Neural crest cell (in vitro differentiated cells): ENCODE data around the gene IL12RB1. TPM values are rescaled to one million over a fixed set of nuclear protein-coding genes. Genes with fewer than 3 reads are reported as not detected.
A peak's percentile ranks its signal among the peaks of the same experiment; 100 is the strongest.

ENCODE experiments used
- DNase-seq: peaks from one replicate; pipeline ENCODE4 v3.0.0; 2021; ENCODE audit warnings: low read depth, mixed read lengths, low spot score
- H3K27ac Mint-ChIP-seq: one replicate; pipeline ENCODE4 v1.8.0; 2021; ENCODE audit warnings: mild to moderate bottlenecking, mixed read lengths; ENCODE audit not compliant: unreplicated experiment
- H3K27me3 Mint-ChIP-seq: 2 replicates; pipeline ENCODE4 v1.8.0; 2021; ENCODE audit warnings: low read depth, mild to moderate bottlenecking, mixed read lengths
- H3K36me3 Mint-ChIP-seq: 2 replicates; pipeline ENCODE4 v1.8.0; 2021; ENCODE audit warnings: low read depth, mild to moderate bottlenecking, mixed read lengths
- H3K4me1 Mint-ChIP-seq: 2 replicates; pipeline ENCODE4 v1.8.0; 2021; ENCODE audit warnings: mixed read lengths
- H3K4me3 Mint-ChIP-seq: one replicate; pipeline ENCODE4 v1.8.0; 2021; ENCODE audit warnings: mild to moderate bottlenecking, mixed read lengths
- H3K9me3 Mint-ChIP-seq: 2 replicates; pipeline ENCODE4 v1.8.0; 2021; ENCODE audit warnings: mixed read lengths
- total RNA-seq: library from RNA; stranded (reverse); gene quantifications from 2 replicates; pipeline ENCODE4 v1.2.1, GENCODE V29; 2021
- TF ChIP-seq, protein P1 (sequence below): fragments of 200-600 bp; sonication (generic); conservative IDR thresholded peaks from 2 replicates; pipeline ENCODE4 v1.5.0; 2021; ENCODE audit warnings: antibody characterized with exemption, mild to moderate bottlenecking

Gene IL12RB1
- total RNA-seq, 1 donor from 2014 or later: not detected

DNA sequence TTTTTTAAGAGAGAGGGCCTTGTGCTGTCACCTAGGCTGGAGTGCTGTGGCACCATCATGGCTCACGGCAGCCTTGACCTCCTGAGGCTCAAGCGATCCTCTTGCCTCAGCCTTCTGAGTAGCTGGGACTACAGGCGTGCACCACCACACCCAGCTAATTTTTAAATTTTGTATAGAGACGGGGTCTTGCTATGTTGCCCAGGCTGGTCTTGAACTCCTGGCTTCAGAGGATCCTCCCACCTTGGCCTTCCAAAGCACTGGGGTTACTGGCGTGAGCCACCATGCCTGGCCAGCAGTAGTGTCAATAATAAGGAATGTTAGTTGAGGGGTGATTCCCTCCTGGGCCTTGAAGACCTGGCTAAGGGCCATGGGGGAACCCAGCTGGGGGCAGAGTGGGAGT, 34.4 kb upstream of the IL12RB1 start:
- DNase-seq: no peak
- Mint-ChIP-seq H3K36me3 (no peaks in the 10 kb centered on the region), H3K9me3 (no peaks in the 10 kb centered on the region), H3K4me3 (no peak overlapping the region), H3K27me3 (no peaks in the 10 kb centered on the region), H3K4me1 (peaks cover 28% of the 10 kb centered on the region), H3K27ac (no peak overlapping the region)
- TF ChIP-seq, protein P1, sequence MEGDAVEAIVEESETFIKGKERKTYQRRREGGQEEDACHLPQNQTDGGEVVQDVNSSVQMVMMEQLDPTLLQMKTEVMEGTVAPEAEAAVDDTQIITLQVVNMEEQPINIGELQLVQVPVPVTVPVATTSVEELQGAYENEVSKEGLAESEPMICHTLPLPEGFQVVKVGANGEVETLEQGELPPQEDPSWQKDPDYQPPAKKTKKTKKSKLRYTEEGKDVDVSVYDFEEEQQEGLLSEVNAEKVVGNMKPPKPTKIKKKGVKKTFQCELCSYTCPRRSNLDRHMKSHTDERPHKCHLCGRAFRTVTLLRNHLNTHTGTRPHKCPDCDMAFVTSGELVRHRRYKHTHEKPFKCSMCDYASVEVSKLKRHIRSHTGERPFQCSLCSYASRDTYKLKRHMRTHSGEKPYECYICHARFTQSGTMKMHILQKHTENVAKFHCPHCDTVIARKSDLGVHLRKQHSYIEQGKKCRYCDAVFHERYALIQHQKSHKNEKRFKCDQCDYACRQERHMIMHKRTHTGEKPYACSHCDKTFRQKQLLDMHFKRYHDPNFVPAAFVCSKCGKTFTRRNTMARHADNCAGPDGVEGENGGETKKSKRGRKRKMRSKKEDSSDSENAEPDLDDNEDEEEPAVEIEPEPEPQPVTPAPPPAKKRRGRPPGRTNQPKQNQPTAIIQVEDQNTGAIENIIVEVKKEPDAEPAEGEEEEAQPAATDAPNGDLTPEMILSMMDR: no peak

DNA sequence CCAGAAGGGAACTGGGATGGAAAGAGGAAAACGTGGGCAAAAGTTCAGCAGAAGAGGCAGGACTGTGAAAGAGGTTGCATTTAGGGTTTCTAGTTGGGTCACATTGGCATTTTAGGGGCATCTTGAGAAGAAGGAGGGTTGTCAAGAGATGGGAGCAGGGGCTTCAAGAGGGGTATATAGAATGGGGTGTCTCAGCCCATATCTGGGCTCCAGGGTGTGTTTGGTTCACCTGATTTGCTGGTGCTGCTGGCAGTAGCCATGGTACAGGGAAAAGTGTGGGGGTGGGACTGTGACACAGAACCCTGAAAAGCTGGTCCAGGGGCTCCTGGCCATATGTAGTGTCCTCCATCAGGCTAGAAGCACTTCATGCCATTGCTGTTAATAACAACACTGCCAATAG, 33.4 kb upstream of the IL12RB1 start:
- H3K9me3 Mint-ChIP-seq: no peaks in the 10 kb centered on the region
- TF ChIP-seq, protein P1: no peak
- no peaks in the 10 kb centered on the region for H3K27me3 Mint-ChIP-seq
- H3K4me3 Mint-ChIP-seq: peak overlapping the region; percentile 79
- no peaks in the 10 kb centered on the region for H3K36me3 Mint-ChIP-seq
- H3K27ac Mint-ChIP-seq: no peak overlapping the region
- H3K4me1 Mint-ChIP-seq: peaks cover 28% of the 10 kb centered on the region
- no peak for DNase-seq

DNA sequence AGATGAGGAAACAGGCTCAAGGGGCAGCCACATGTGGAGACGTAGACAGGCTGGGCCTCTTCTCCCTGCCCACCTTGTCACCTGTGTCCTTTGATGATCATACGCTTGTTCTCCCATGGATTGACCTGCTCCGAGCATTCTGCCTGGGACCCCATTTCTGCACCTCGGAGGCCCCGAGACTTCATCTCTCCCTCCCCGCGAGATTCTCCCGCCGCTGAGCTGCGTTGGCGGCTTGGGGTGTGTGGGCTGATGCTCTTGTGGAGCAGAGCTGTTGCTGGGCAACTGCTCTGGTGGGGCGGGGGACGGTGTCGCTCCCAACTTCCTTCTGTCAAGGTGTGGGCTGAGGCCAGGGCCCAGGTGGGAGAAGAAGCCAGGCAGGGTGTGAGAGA, 33.0 kb upstream of the IL12RB1 start:
- no peaks in the 10 kb centered on the region for H3K27me3 Mint-ChIP-seq
- no peaks in the 10 kb centered on the region for H3K36me3 Mint-ChIP-seq
- DNase-seq: no peak
- peak overlapping the region; percentile 79 for H3K4me3 Mint-ChIP-seq
- no peak overlapping the region for H3K27ac Mint-ChIP-seq
- TF ChIP-seq, protein P1: no peak
- H3K4me1 Mint-ChIP-seq: peaks cover 28% of the 10 kb centered on the region
- H3K9me3 Mint-ChIP-seq: no peaks in the 10 kb centered on the region

DNA sequence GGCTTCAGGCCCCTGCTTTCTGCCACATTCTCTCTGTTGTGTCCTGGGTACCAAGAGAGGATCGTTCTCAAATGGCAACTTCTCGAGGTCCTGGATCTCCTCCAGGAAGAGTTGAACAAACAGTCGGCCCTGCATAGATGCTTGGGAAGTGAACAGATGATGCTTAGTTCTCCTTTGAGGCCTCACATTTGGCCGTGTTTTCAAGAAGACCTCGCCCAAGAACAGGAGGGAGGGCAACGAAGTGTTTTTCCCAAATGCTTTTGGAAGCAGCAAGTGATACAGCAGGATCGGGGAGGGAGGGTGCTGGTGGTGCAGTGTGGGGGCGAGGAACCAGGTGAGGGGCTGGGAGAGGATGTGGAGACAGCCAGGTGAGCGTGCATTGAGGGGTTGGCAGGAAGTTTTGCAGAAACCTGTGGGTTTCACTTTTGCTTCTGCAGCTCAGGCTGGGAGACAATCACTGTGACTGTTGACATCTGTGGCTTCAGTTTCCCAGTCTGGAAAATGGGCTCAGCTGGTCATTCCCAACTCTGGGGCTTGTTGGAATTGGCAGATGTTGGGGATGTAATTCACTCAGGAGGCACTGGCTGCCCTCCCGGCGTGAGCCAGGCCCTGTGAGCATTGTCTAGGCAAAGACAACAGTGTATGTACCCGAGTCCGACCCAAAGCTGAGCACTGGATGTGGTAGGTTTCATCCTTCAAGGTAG, 32.4 kb upstream of the IL12RB1 start:
- H3K4me1 Mint-ChIP-seq: peaks cover 28% of the 10 kb centered on the region
- H3K9me3 Mint-ChIP-seq: no peaks in the 10 kb centered on the region
- H3K4me3 Mint-ChIP-seq: peak overlapping the region; percentile 84
- no peaks in the 10 kb centered on the region for H3K27me3 Mint-ChIP-seq
- DNase-seq: no peak
- H3K36me3 Mint-ChIP-seq: no peaks in the 10 kb centered on the region
- TF ChIP-seq, protein P1: no peak
- H3K27ac Mint-ChIP-seq: no peak overlapping the region

DNA sequence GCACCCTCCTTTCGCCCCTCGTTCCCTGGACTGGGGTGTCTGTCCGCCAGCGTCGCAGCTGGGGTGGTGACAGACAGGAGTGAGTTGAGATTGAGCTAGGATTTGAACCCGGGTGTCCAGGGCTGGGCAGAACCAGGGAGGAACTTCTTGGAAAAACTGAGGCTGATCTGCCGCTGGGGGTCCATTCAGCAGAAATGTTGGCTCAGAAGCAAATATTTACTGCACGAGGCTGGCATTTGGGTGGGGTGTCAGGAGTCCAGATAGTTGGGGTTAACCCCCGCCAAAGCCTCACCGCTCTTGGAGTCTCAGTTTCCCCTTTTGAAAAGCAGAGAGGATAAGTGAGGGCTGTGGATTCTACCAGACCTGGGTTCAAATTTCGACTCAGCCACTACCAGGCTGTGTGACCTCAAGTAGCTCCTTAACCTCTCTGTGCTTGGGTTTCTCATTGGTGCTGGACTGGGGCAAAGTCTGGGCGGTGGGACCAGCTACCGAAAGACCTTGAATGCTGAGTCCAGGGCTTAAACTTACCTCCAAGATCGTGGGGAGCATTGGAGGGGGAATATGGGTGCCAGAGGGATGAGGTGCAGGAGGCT, 31.8 kb upstream of the IL12RB1 start:
- H3K27me3 Mint-ChIP-seq: no peaks in the 10 kb centered on the region
- H3K4me3 Mint-ChIP-seq: peak overlapping the region; percentile 84
- H3K9me3 Mint-ChIP-seq: no peaks in the 10 kb centered on the region
- peaks cover 28% of the 10 kb centered on the region for H3K4me1 Mint-ChIP-seq
- DNase-seq: no peak
- H3K36me3 Mint-ChIP-seq: no peaks in the 10 kb centered on the region
- peak overlapping the region; percentile 50 for H3K27ac Mint-ChIP-seq
- TF ChIP-seq, protein P1: no peak
